Urothelium cell line (cell line): Measurements from ENCODE around the gene OLR1.

Source experiments
- DNase-seq: peaks from one replicate; pipeline ENCODE4 v3.0.0; 2011; ENCODE audit warnings: low spot score, mixed read lengths
- FAIRE-seq: peaks from 2 replicates; lab custom pipeline; 2011; peaks lifted over from hg19 to GRCh38; lab: Jason Lieb, UNC

The OLR1 gene

GRCh38 chr12:10110256-10110844 is 61.6 kb downstream of the OLR1 start:
- DNase-seq (no peak), FAIRE-seq (no peak)
